ENCODE results near the gene FZD2. TPM values are rescaled to one million over a fixed set of nuclear protein-coding genes. Genes with fewer than 3 reads are reported as not detected.

FZD2 gene
- total and polyA plus RNA-seq, 2 of the 8 experiments (the other 6 are each of a cell fraction or from before 2014, with no cell fraction given): 17.6 to 86.7 TPM

GRCh38 chr17:44548376-44549230 is 8.7 kb upstream of the FZD2 start:
- no peak overlapping the region for H3K27ac ChIP-seq (ENCODE audit: low read depth, low read length)

More at GRCh38 chr17:44548376-44549230, 8.7 kb upstream of the FZD2 start:
- TF ChIP-seq HDAC2 (IDR thresholded peaks at IDR 0.05; ENCODE audit: borderline replicate concordance in 1 of 2, low read depth in 2 of 2, low read length in 2 of 2) (no peak), CEBPB (IDR thresholded peaks at IDR 0.05; ENCODE audit: low read depth, low read length) (no peak), GTF2F1 (IDR thresholded peaks at IDR 0.05; ENCODE audit: borderline replicate concordance, low read depth, low read length) (no peak), SP2 (IDR thresholded peaks at IDR 0.05; ENCODE audit: low read length) (no peak), EGR1 (IDR thresholded peaks at IDR 0.05; ENCODE audit: borderline replicate concordance, low read depth, low read length) (no peak), MAX (IDR thresholded peaks at IDR 0.05) (no peak), BCL11A (IDR thresholded peaks at IDR 0.05; ENCODE audit: low read depth in 2 of 2, low read length in 2 of 2) (no peak), CHD1 (IDR thresholded peaks at IDR 0.05; ENCODE audit: low read depth, low read length) (no peak), POLR2A (IDR thresholded peaks at IDR 0.05; ENCODE audit: control extremely low read depth in 1 of 2, low read depth in 2 of 2, low read length in 2 of 2) (no peak), CREB1 (IDR thresholded peaks at IDR 0.05) (no peak), SIRT6 (IDR thresholded peaks at IDR 0.05; ENCODE audit: low read length) (no peak), FOSL1 (IDR thresholded peaks at IDR 0.05; ENCODE audit: insufficient read depth, low read depth, low read length) (no peak)
- Histone ChIP-seq H3K23me2 (ENCODE audit: low read depth, low read length) (peaks cover 4% of the 10 kb centered on the region), H3K4me3 (ENCODE audit: extremely low read depth in 1 of 4, insufficient read depth in 2 of 4, low read depth in 3 of 4, low read length in 4 of 4) (peak overlapping the region in 1 of 4 experiments; percentile 24; a peak in 2 of 8 replicates), H3K27me3 (replicated peaks in 1 of 4; ENCODE audit: control insufficient read depth in 3 of 4, extremely low read depth in 1 of 4, insufficient read depth in 3 of 4, low read length in 3 of 4) (peaks cover 0 to 36% (median 13%) of the 10 kb centered on the region in 4 experiments; a peak in 5 of 7 replicates), H2BK20ac (ENCODE audit: low read length) (peak overlapping the region; percentile 65; the same call in 1 of the 2 replicates), H3K79me2 (ENCODE audit: control insufficient read depth in 1 of 2, insufficient read depth in 2 of 2, low read length in 2 of 2) (no peaks in the 10 kb centered on the region), H3K4me2 (ENCODE audit: insufficient read depth in 1 of 2, low read depth in 2 of 2, low read length in 2 of 2) (peak overlapping the region; percentile 40 to 53; a peak in 1 of 4 replicates), H2BK5ac (ENCODE audit: low read depth, low read length) (peak overlapping the region; percentile 7; the same call in 1 of the 2 replicates), H4K20me1 (replicated peaks in 1 of 2; ENCODE audit: control insufficient read depth in 1 of 2, insufficient read depth in 2 of 2, low read length in 2 of 2) (no peaks in the 10 kb centered on the region), H3K18ac (ENCODE audit: extremely low read depth, low read length) (peak overlapping the region; percentile 85), H2BK12ac (ENCODE audit: low read depth, low read length) (peak overlapping the region; percentile 85), H3K4me1 (replicated peaks in 1 of 4; ENCODE audit: control insufficient read depth in 3 of 4, insufficient read depth in 4 of 4, low read length in 3 of 4) (peaks cover 24 to 42% (median 38%) of the 10 kb centered on the region in 4 experiments), H3K14ac (ENCODE audit: insufficient read length) (no peak overlapping the region), H2BK120ac (replicated peaks; ENCODE audit: low read depth, low read length) (peak overlapping the region; percentile 62), H3K79me1 (ENCODE audit: low read depth, low read length) (no peaks in the 10 kb centered on the region; the same call in 1 of the 2 replicates), H3K4ac (replicated peaks; ENCODE audit: insufficient read length, low read depth, low read length) (peak overlapping the region; percentile 4), H2AFZ (ENCODE audit: low read length) (no peak overlapping the region), H2AK5ac (ENCODE audit: low read depth, low read length) (peak overlapping the region; percentile 4), H4K91ac (replicated peaks; ENCODE audit: insufficient read length, low read length) (peak overlapping the region; percentile 46), H3K56ac (replicated peaks; ENCODE audit: insufficient read length, low read depth, low read length) (peak overlapping the region; percentile 7), H4K8ac (ENCODE audit: extremely low read depth, insufficient read depth, low read length) (no peak overlapping the region), H3K9me3 (ENCODE audit: insufficient read depth in 2 of 2, low read depth in 1 of 2, low read length in 1 of 2) (no peaks in the 10 kb centered on the region), H3K23ac (ENCODE audit: insufficient read length) (no peak overlapping the region), H2BK15ac (ENCODE audit: low read length) (no peak overlapping the region), H4K5ac (ENCODE audit: insufficient read length, low read depth, low read length) (no peak overlapping the region), H3K36me3 (ENCODE audit: control insufficient read depth in 2 of 4, insufficient read depth in 4 of 4, low read length in 3 of 4) (no peaks in the 10 kb centered on the region), H3K9ac (replicated peaks in 1 of 4; ENCODE audit: extremely low read depth in 1 of 4, low read depth in 3 of 4, low read length in 3 of 4) (no peak overlapping the region)
- 85% methylated on average over 3 of the region's 3 CpGs; no CpG with 5 or more reads in 1 of the 2 experiments for WGBS, 2 experiments (ENCODE audit: extremely low coverage in 1 of 2, insufficient coverage in 1 of 2, insufficient read length in 1 of 2, insufficient replicate concordance in 2 of 2, low coverage in 1 of 2, low lambda C conversion rate in 2 of 2, missing lambda C conversion rate in 1 of 2)
- ChIA-PET CTCF (ENCODE audit: partially characterized antibody) (interaction anchor here (0.6 to 3.1 kb wide), 7 partner anchors 9 to 232 kb away, joined by 3 to 9 read pairs (median 4); partner anchors contain the start of gene FZD2), POLR2A (ENCODE audit: partially characterized antibody) (interaction anchor here (1.1 to 14.7 kb wide), 4 partner anchors 7 to 13 kb away, joined by 4 to 219 read pairs (median 8); partner anchors contain the start of gene FZD2)
- no peak for FAIRE-seq
- DNase-seq (ENCODE audit: low read depth in 1 of 2, low spot score in 2 of 2): no peak

All from H1 (cell line).